Measurements from ENCODE around the gene C4orf46. TPM values are rescaled to one million over a fixed set of nuclear protein-coding genes. Genes with fewer than 3 reads are reported as not detected.
"Not testable (repeated sequence)": the region's sequence is repeated elsewhere in the genome, so short reads cannot be mapped to it uniquely, and the experiment has no call there.

The C4orf46 gene
- total RNA-seq (2014; rRNA removed; shearing (Covaris generic)), result 22.7 and 32.6 TPM in 2 replicates

DNA sequence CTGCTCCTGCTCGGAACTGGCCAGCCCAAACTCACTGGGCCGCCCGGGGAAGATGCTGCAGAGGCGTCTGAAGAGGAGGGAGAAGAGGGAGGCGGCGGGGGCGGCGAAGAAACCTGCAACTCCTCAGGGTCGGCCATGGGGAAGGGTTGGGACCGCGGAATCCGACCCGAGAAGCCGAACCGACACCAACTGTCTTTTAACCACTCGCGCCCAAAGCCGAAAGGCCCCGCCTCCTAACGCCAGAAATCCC lies at the start of gene C4orf46:
C4orf46 (minus strand) TSS at position 223 of the 250 bp plus-strand sequence; CDS start at position 137, 86 bp downstream.
- H3K36me3 ChIP-seq, result peaks cover 12% of the 10 kb centered on the region

DNA sequence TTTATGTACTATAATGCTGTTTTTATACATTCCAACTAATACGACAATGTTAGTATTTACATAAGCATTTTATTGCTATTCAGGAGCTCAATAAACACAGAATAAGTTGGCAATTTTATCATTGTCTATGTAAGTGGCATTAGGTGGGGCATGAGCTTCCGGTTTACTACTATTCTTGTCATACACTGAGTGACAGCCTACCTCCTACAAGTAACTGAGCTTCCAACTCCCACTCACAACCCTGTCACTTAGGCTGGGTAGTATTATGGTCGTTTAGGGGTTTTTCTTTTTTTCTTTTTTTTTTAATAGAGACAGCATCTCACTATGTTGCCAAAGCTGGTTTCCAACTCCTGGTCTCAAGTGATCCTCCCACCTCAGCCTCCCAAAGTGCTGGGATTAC lies 44.1 kb upstream of the C4orf46 start:
- H3K27ac ChIP-seq, result no peak overlapping the region
- DNase-seq (ENCODE audit: low read depth in 1 of 2, low spot score in 2 of 2), result no peak
- H3K4me1 ChIP-seq (replicated peaks), result no peaks in the 10 kb centered on the region
- H3K27me3 ChIP-seq (replicated peaks), result no peaks in the 10 kb centered on the region
- peaks cover 88% of the 10 kb centered on the region for H3K36me3 ChIP-seq
- no peak overlapping the region for H3K4me3 ChIP-seq
- no peaks in the 10 kb centered on the region for H3K9me3 ChIP-seq (replicated peaks)

More for the DNA sequence above, at the start of gene C4orf46:
- Histone ChIP-seq H3K4me1 (replicated peaks) (peaks cover 11% of the 10 kb centered on the region; the same call in 1 of the 2 replicates), H3K4me3 (peak within 1 kb of the TSS; percentile 75), H3K27ac (peak within 1 kb of the TSS; percentile 86), H3K27me3 (replicated peaks) (no peaks in the 10 kb centered on the region), H3K9me3 (replicated peaks) (no peaks in the 10 kb centered on the region)
- DNase-seq (ENCODE audit: low read depth in 1 of 2, low spot score in 2 of 2), result no peak

- Histone ChIP-seq H3K27me3 (replicated peaks) (no peaks in the 10 kb centered on the region), H3K9me3 (replicated peaks) (no peaks in the 10 kb centered on the region), H3K27ac (no peak overlapping the region), H3K4me1 (replicated peaks) (no peaks in the 10 kb centered on the region), H3K4me3 (no peak overlapping the region), H3K36me3 (peaks cover 88% of the 10 kb centered on the region)
- no peak for DNase-seq (ENCODE audit: low read depth in 1 of 2, low spot score in 2 of 2)
These were observed 43.2 kb upstream of the C4orf46 start for GRCh38 chr4:158714937-158715336.

DNA sequence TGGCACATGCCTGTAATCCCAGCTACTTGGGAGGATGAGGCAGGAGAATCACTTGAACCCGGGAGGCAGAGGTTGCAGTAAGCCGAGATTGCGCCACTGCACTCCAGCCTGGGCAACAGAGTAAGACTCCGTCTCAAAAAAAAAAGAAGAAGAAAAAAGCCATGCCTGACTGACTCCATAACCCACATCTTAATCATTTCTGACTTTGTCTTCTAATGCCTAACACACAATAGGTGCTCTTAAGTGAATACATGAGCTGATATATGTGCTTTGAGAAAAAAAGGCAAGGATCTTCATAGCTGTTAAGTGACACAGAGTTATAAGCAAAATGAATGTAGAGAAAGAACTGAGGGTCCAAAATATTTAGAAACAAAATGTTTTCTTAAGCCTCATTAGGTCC lies 40.9 kb upstream of the C4orf46 start:
- H3K9me3 ChIP-seq (replicated peaks); H3K27me3 ChIP-seq (replicated peaks); H3K4me1 ChIP-seq (replicated peaks); DNase-seq (ENCODE audit: low read depth in 1 of 2, low spot score in 2 of 2); H3K4me3 ChIP-seq; H3K27ac ChIP-seq: not testable (repeated sequence)
- H3K36me3 ChIP-seq, result peaks cover 88% of the 10 kb centered on the region

DNA sequence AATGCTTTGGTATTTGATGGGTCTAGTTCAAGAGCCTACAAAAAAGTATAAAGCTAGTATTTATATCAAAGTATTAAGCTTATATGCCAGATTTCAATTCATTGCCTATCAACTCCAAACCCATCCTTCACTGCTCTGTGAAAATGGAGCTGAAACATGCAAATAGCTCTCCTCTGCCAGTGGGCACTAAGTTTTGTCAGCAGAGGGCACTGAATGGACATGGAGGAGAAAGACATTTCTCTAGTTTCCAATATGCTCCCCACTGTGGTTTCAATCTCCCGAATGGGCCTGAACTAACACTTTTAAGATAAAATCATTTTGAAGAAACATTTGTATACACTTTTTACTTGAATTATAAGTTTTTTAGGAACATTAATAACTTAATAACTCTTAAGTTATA lies 39.1 kb upstream of the C4orf46 start:
- Histone ChIP-seq H3K4me1 (replicated peaks) (no peaks in the 10 kb centered on the region), H3K4me3 (no peak overlapping the region), H3K36me3 (peaks cover 90% of the 10 kb centered on the region), H3K27me3 (replicated peaks) (no peaks in the 10 kb centered on the region), H3K27ac (no peak overlapping the region), H3K9me3 (replicated peaks) (no peaks in the 10 kb centered on the region)
- DNase-seq (ENCODE audit: low read depth in 1 of 2, low spot score in 2 of 2), result no peak

DNA sequence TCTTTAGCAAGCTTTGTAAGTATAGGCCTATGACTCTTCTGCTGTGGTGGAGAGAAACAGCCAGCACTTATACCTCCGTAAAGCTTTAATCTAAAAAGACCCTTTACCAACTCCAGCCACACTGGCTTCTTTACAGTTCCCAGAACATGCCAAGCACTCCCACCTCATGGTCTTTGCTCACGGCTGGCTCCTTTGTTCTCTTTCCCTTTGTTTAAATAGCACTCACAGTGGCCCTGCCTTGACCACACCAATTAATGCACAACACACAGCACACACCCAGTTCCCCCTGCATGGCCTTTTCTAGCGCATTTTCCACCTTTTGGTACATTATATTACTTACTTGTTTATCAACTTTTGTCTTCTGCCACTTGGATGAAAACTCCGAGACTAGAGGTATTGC lies 32.6 kb upstream of the C4orf46 start:
- H3K9me3 ChIP-seq (replicated peaks), result no peaks in the 10 kb centered on the region
- H3K36me3 ChIP-seq, result peaks cover 41% of the 10 kb centered on the region
- H3K4me3 ChIP-seq, result no peak overlapping the region
- no peaks in the 10 kb centered on the region for H3K27me3 ChIP-seq (replicated peaks)
- no peak for DNase-seq (ENCODE audit: low read depth in 1 of 2, low spot score in 2 of 2)
- H3K27ac ChIP-seq, result no peak overlapping the region
- no peaks in the 10 kb centered on the region for H3K4me1 ChIP-seq (replicated peaks)

DNA sequence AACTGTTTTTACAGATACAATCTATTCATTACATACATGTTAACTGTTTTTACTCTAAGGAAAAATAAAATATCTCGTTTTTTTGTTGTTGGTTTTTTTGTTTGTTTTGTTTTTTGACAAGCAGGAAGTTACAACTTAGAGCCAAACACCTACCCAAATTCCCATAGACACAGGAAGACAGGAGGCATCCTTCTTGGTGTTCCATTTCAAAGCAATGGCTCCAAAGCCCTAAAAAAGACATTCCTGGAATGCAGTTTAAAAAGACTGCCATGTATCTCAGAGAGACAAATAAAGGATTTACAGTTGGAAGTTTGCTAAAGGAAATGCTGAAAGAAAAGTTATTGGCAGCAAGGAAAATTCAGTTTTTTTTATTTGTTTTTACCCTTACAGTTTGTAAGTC lies 17.1 kb upstream of the C4orf46 start:
- Histone ChIP-seq H3K4me1 (replicated peaks) (no peaks in the 10 kb centered on the region), H3K36me3 (peaks cover 3% of the 10 kb centered on the region), H3K27ac (no peak overlapping the region), H3K9me3 (replicated peaks) (no peaks in the 10 kb centered on the region), H3K27me3 (replicated peaks) (no peaks in the 10 kb centered on the region), H3K4me3 (no peak overlapping the region)
- no peak for DNase-seq (ENCODE audit: low read depth in 1 of 2, low spot score in 2 of 2)

GRCh38 chr4:158682066-158682465 lies 10.4 kb upstream of the C4orf46 start:
- Histone ChIP-seq H3K9me3 (replicated peaks) (no peaks in the 10 kb centered on the region), H3K4me1 (replicated peaks) (no peaks in the 10 kb centered on the region), H3K4me3 (no peak overlapping the region), H3K27me3 (replicated peaks) (no peaks in the 10 kb centered on the region), H3K27ac (no peak overlapping the region), H3K36me3 (no peaks in the 10 kb centered on the region; the same call in 1 of the 2 replicates)
- DNase-seq (ENCODE audit: low read depth in 1 of 2, low spot score in 2 of 2), result no peak

DNA sequence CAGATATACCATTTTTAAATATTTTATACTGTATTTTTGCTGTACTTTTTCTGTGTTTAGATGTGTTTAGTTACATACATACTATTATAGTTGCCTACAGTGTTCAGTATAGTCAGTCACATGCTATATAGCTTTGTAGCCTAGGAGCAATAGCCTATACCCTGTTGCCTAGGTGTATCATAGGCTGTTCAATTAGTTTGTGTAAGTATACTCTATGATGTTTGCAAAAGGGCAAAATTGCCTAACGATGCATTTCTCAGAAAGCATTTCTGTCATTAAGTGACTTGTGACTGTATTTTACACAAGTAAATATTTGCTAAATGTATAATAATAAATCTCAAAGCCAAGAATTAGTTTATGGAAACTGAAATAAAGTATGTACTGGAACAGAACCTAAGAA lies 9.9 kb upstream of the C4orf46 start:
- no peak for DNase-seq (ENCODE audit: low read depth in 1 of 2, low spot score in 2 of 2)
- H3K9me3 ChIP-seq (replicated peaks), result no peaks in the 10 kb centered on the region
- no peaks in the 10 kb centered on the region for H3K27me3 ChIP-seq (replicated peaks)
- H3K4me1 ChIP-seq (replicated peaks), result no peaks in the 10 kb centered on the region
- H3K36me3 ChIP-seq, result no peaks in the 10 kb centered on the region; the same call in 1 of the 2 replicates
- no peak overlapping the region for H3K4me3 ChIP-seq
- H3K27ac ChIP-seq, result no peak overlapping the region

- DNase-seq (ENCODE audit: low read depth in 1 of 2, low spot score in 2 of 2), result no peak
- no peaks in the 10 kb centered on the region for H3K36me3 ChIP-seq
- no peaks in the 10 kb centered on the region for H3K4me1 ChIP-seq (replicated peaks)
These were observed 7.1 kb upstream of the C4orf46 start for GRCh38 chr4:158678767-158679166.

DNA sequence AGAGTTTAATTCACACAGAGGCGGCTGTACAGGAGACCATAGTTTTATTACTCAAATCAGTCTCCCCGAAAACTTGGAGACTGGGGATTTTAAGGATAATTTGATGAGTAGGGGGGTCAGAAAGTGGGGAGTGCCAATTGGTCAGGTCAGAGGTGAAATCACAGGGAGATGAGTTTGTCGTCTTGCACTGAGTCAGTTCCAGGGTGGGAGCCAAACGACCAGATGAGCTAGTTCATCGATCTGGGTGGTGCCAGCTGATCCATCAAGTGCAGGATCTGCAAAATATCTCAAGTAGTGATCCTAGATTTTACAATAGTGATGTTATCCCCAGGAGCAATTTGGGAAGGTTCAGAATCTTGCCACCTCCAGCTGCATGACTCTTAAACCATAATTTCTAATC lies 4.4 kb upstream of the C4orf46 start:
- H3K36me3 ChIP-seq, result peaks cover 5% of the 10 kb centered on the region; the same call in 1 of the 2 replicates
- no peak overlapping the region for H3K4me3 ChIP-seq
- no peaks in the 10 kb centered on the region for H3K9me3 ChIP-seq (replicated peaks)
- H3K27me3 ChIP-seq (replicated peaks), result no peaks in the 10 kb centered on the region
- no peak for DNase-seq (ENCODE audit: low read depth in 1 of 2, low spot score in 2 of 2)
- 0 out of 2 replicates have a peak, but pooled peaks cover 4% of the 10 kb centered on the region for H3K4me1 ChIP-seq (replicated peaks)
- H3K27ac ChIP-seq, result no peak overlapping the region

More at GRCh38 chr4:158678767-158679166, 7.1 kb upstream of the C4orf46 start:
- H3K27me3 ChIP-seq (replicated peaks), result no peaks in the 10 kb centered on the region
- H3K27ac ChIP-seq, result no peak overlapping the region
- no peaks in the 10 kb centered on the region for H3K9me3 ChIP-seq (replicated peaks)
- H3K4me3 ChIP-seq, result no peak overlapping the region

DNA sequence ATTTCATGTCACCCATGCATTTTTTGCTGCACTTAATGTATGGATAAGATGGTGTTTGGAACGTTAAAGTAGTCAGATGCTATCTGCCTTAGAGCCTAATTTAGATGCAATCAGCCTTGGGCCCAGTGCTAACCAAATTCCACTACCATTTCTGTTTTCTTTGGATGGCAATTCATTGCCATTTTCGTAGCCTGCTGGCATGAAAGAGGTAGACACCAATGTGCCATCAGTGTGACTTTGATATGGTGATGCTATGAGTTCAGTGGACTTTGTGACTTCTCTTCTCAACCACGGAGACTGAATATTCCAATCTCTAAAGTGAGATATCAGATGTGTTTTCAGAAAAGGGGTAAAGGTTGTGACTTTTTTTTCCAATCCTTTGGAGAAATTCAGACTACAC lies 1.9 kb upstream of the C4orf46 start:
- H3K27ac ChIP-seq, result no peak overlapping the region
- no peaks in the 10 kb centered on the region for H3K9me3 ChIP-seq (replicated peaks)
- H3K4me3 ChIP-seq, result no peak overlapping the region
- no peaks in the 10 kb centered on the region for H3K27me3 ChIP-seq (replicated peaks)
- peaks cover 11% of the 10 kb centered on the region; the same call in 1 of the 2 replicates for H3K4me1 ChIP-seq (replicated peaks)
- H3K36me3 ChIP-seq, result peaks cover 5% of the 10 kb centered on the region
- no peak for DNase-seq (ENCODE audit: low read depth in 1 of 2, low spot score in 2 of 2)

GRCh38 chr4:158671915-158672806 lies 474 bp upstream of the C4orf46 start, which contains the start of gene ETFDH:
Gene ETFDH (plus strand): TSS chr4:158672296. CDS start chr4:158672457, 161 bp downstream.
- Histone ChIP-seq H3K27me3 (replicated peaks) (no peaks in the 10 kb centered on the region), H3K9me3 (replicated peaks) (no peaks in the 10 kb centered on the region), H3K36me3 (peaks cover 9% of the 10 kb centered on the region), H3K4me1 (replicated peaks) (peaks cover 11% of the 10 kb centered on the region; the same call in 1 of the 2 replicates), H3K27ac (peak within 1 kb of the TSS; percentile 86), H3K4me3 (peak within 1 kb of the TSS; percentile 75)
- peak; percentile 99 for DNase-seq (ENCODE audit: low read depth in 1 of 2, low spot score in 2 of 2)

GRCh38 chr4:158670975-158671664 lies 567 bp downstream of the C4orf46 start:
- DNase-seq (ENCODE audit: low read depth in 1 of 2, low spot score in 2 of 2), result peak; percentile 80 to 81
- peak overlapping the region; percentile 86 for H3K27ac ChIP-seq
- H3K4me1 ChIP-seq (replicated peaks), result peaks cover 11% of the 10 kb centered on the region; the same call in 1 of the 2 replicates
- no peaks in the 10 kb centered on the region for H3K9me3 ChIP-seq (replicated peaks)
- peaks cover 17% of the 10 kb centered on the region for H3K36me3 ChIP-seq
- peak overlapping the region; percentile 75 for H3K4me3 ChIP-seq
- H3K27me3 ChIP-seq (replicated peaks), result no peaks in the 10 kb centered on the region

All from SJSA1 (cell line).